H7 (cell line): ENCODE results near the gene CAB39. TPM values are rescaled to one million over a fixed set of nuclear protein-coding genes. Genes with fewer than 3 reads are reported as not detected.

Source experiments
- DNase-seq: peaks from one replicate; pipeline ENCODE4 v3.0.0; 2012
- H3K27me3 ChIP-seq: 2 replicates; pipeline ENCODE4 v1.6.0; 2011; ENCODE audit warnings: mild to moderate bottlenecking, low read length; ENCODE audit not compliant: control insufficient read depth, insufficient read depth
- H3K36me3 ChIP-seq: replicated peaks from 2 replicates; pipeline ENCODE4 v1.5.1; 2011; ENCODE audit warnings: low read length; ENCODE audit not compliant: control insufficient read depth, insufficient read depth
- H3K4me3 ChIP-seq: 2 replicates; pipeline ENCODE4 v1.5.1; 2011; ENCODE audit warnings: low read depth, mild to moderate bottlenecking, control low read depth, low read length, moderate library complexity; ENCODE audit not compliant: insufficient read depth
- total RNA-seq: library from RNA; depleted of rRNA; stranded (reverse); fragments of >200 nt; shearing (Covaris generic); gene quantifications from 2 replicates; pipeline ENCODE4 v1.2.3, GENCODE V29; 2014

Gene CAB39
- total RNA-seq, 1 experiment from 2014 or later, result 39.3 TPM

DNA sequence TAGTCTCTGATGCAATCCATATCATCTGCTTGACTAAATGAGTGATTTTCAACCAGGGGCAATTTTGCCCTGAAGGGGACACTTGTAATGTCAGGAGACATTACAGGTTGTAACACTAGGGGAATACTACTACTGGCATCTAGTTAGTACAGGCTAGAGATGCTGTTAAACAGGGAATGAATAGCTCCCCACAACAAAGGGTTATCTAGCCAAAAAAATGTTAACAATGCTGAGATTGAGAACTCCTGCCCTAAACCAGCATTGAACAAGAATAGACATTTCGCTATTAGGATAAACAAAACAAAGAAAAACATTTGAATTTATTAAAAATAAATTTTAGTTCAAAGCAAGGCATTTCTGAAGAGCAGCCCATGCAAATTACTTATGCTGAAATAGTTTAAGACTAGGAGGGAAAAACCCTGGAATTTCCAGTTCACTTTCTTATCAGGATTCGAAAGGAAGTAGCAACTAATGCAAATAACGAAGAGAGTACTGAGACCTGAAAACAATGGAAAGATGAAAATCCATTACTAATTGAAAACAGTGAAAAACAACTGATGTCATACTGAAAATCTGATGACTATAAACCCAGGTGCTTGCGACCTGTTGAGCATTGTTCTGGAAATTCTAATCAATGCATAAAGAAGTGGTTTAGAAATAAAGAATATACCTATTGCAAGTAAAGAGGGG is 53.1 kb downstream of the CAB39 start:
- Histone ChIP-seq H3K4me3 (no peak overlapping the region), H3K36me3 (no peaks in the 10 kb centered on the region; the same call in 1 of the 2 replicates), H3K27me3 (no peaks in the 10 kb centered on the region)
- no peak for DNase-seq

DNA sequence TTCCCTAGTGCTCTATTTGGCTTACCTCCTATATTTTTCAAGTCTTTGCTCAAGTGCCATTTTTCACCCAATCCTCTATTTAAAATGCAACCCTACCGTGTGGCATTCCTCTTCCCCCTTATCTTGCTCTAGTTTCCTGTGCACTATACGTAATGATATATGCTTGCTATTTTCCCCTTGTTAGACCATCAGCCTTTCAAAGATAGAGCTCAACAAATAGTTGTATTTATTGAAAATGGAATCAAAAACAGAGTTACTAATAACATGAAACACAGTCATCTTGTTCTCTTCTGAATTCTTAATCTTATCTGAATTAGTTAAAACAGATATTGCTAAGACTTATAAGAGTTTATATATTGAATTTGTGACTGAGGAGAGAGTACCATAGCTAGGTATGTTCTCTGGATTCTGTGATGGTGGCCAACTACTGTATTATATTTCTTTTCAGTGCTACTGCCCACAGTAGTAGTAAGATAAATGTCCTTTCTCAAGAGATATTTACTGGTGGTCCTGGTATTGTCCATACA is 55.3 kb downstream of the CAB39 start:
- no peaks in the 10 kb centered on the region; the same call in 1 of the 2 replicates for H3K36me3 ChIP-seq
- DNase-seq, result no peak
- no peaks in the 10 kb centered on the region for H3K27me3 ChIP-seq
- H3K4me3 ChIP-seq, result no peak overlapping the region

- no peaks in the 10 kb centered on the region for H3K27me3 ChIP-seq
- H3K36me3 ChIP-seq, result no peaks in the 10 kb centered on the region
- no peak overlapping the region for H3K4me3 ChIP-seq
- DNase-seq, result no peak
These were observed 58.2 kb downstream of the CAB39 start for GRCh38 chr2:230770804-230771203.

DNA sequence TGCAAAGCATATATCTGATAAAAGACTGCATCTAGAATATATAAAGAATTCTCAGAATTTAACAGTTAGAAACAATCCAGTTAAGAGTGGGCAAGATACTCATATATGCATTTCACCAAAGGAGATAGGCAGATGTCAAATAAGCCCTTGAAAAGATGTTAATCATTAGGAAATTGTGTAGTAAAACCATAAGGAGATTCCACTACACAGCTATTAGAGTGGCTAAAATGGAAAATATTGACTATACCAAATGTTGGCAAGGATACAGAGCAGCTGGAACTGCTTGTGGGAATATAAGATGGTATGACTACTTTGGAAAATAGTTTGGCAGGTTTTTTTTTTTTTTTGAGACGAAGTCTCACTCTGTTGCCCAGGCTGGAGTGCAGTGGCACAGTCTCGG is 59.5 kb downstream of the CAB39 start:
- no peak for DNase-seq
- Histone ChIP-seq H3K4me3 (no peak overlapping the region), H3K36me3 (no peaks in the 10 kb centered on the region), H3K27me3 (no peaks in the 10 kb centered on the region)

DNA sequence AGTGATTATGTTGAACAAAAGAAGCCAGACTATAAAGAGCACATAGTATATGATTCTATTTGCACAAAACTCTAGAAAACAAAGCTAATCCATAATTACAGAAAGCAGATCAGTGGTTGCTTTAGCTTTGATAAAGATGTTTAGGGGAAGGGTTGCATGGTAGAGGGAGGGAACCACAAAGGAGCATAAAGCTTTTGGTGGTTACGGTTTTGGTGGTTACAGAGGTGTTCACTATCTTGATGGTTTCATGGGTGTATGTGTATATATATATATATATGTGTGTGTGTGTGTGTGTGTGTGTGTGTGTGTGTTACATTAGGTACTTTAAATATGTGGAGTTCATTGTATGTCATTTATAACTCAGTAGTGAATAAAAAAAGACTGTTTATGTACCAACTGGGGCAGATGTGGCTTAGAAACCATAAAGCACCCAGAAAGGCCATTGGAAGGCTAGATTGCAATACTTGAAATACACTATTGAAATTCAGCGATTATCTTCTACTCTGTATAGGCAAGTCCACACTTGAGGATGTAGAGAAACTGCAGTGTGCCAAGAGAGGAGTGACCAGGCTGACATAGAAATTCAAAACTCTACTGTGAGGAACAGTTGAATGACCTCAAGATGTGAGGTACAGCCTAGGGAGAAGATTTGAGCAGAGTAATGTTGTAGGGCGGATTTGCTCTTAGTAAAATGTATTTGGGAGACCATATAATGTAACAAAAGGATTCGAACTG is 60.6 kb downstream of the CAB39 start:
- DNase-seq, result no peak
- Histone ChIP-seq H3K4me3 (no peak overlapping the region), H3K27me3 (no peaks in the 10 kb centered on the region), H3K36me3 (no peaks in the 10 kb centered on the region)

GRCh38 chr2:230774348-230774951 is 61.8 kb downstream of the CAB39 start:
- H3K4me3 ChIP-seq, result no peak overlapping the region
- H3K27me3 ChIP-seq, result no peaks in the 10 kb centered on the region
- no peaks in the 10 kb centered on the region for H3K36me3 ChIP-seq
- no peak for DNase-seq

DNA sequence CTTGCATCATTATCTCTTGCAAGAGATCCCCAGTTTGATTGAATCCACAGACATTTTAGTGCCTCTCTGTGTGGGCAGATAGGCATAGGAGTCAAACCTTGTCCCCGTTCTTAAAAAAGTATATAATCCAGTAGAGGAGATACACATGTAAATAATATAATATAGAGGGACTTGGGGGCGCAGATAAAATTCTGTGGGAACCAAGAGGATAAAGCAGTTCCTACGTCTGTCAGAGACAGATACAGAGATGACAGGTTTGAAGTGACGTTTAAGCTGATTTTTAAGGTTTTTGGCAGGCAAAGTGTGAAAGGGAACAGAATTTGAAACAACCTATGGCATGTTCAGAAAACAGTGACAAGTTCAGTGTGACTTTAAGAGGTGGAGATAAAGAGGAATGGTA is 63.1 kb downstream of the CAB39 start:
- no peaks in the 10 kb centered on the region for H3K36me3 ChIP-seq
- DNase-seq, result no peak
- H3K4me3 ChIP-seq, result no peak overlapping the region
- no peaks in the 10 kb centered on the region for H3K27me3 ChIP-seq

DNA sequence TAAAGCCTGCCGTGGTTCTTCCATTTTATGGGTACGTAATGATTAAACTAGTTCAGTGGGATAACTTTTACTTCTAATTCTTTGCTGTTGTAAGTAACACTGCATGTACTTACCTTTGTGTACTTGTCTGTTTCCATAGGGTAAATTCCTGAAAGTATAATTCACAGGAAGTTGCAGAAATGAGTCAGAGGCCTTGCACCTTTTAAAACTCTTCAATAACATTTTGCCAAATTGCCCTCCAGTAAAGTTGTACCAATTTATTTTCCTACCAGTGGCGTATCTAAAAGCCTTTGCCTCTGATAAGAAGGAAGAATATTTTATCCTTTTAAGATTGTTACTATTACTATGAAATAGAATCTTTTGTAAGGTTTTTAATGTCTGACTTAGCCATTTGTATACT is 65.1 kb downstream of the CAB39 start:
- DNase-seq, result no peak
- Histone ChIP-seq H3K27me3 (no peaks in the 10 kb centered on the region), H3K4me3 (no peak overlapping the region), H3K36me3 (no peaks in the 10 kb centered on the region)

DNA sequence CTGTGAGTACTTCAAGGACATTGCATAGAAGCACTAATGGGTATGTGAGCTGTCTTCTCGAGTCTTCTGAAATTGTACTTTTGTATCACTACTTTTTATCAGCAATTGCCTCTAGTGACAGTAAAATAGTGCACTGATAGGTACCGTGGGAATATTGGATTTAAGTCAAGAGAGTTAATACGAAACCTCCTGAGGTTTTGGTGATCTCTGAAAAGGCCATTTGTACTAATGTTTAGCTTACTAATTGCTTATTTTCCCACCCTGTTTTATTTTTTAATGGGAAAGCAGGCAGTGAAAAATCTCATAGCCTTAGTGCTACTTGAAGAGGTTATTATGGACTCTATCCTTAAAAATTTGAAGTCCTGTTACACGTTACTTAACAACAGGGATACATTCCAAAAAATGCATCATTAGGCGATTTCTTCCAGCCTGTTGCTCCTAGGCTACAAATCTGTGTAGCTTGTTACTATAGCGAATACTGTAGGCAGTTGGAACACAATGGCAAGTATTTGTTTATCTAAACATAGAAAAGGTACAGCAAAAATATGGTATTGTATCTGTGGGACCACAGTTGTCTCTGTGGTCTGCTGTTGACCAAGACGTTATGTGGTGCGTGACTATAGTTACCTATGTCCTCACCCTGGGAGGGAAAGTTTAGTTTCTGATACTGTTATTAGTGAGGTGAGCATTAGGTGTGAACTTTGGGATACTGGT is 65.9 kb downstream of the CAB39 start:
- Histone ChIP-seq H3K4me3 (no peak overlapping the region), H3K27me3 (no peaks in the 10 kb centered on the region), H3K36me3 (no peaks in the 10 kb centered on the region; the same call in 1 of the 2 replicates)
- no peak for DNase-seq

DNA sequence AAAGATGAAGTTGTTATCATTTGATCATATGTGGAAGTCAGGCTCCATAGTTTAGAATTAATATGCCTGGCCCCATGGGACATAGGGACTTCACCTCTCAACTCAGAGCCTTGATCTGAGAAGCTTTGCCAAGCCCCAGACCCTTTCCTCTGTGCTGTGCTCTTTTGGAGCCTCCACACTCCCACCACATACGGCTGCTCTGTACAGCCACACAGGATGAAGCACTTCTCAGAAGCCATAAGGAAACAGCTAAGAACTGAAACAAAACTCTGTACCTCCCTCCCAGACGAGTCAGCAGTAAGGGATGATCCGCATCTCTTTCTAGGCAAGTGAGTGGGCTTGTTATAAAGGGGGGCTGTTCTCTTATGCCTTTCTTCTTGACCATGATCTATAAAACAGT is 66.5 kb downstream of the CAB39 start:
- DNase-seq, result no peak
- Histone ChIP-seq H3K27me3 (no peaks in the 10 kb centered on the region), H3K4me3 (no peak overlapping the region), H3K36me3 (no peaks in the 10 kb centered on the region; the same call in 1 of the 2 replicates)

- H3K4me3 ChIP-seq, result no peak overlapping the region
- no peaks in the 10 kb centered on the region; the same call in 1 of the 2 replicates for H3K36me3 ChIP-seq
- no peaks in the 10 kb centered on the region for H3K27me3 ChIP-seq
- DNase-seq, result no peak
These were observed 67.0 kb downstream of the CAB39 start for GRCh38 chr2:230779607-230780006.

DNA sequence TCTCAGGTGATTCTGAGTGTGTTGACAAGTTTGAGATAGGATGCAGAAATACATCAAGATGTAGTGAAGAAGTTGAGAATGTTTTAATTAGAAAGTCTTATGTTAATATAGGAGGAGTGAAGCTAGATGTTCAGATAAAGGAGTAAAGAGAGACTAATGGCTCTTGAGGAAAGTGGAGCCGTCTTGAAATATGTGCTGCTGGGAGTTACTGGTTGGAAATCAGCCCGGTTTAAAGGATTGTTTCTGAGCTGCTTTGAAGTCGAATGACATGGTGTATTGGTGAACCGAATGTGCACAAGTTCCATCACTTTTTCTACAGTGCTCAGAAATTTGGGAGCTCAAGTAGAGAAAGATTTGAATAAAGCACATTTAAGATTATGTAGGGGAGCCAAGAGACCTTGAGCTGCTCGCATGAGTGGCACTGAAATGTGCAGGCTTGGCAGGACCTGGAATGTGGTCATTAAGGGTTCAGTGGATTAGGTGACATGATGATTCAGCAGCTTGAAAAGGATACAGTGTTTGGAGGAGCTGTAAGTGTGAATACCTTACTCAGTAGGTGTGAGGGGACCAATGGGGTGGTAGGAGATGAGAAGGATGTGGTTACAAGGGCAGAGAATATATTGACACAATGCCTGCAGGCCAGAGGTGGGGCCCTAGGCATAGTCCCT is 68.6 kb downstream of the CAB39 start:
- DNase-seq, result no peak
- no peaks in the 10 kb centered on the region for H3K27me3 ChIP-seq
- H3K36me3 ChIP-seq, result no peaks in the 10 kb centered on the region; the same call in 1 of the 2 replicates
- no peak overlapping the region for H3K4me3 ChIP-seq

GRCh38 chr2:230783101-230783500 is 70.5 kb downstream of the CAB39 start:
- Histone ChIP-seq H3K27me3 (no peaks in the 10 kb centered on the region), H3K4me3 (no peak overlapping the region), H3K36me3 (no peaks in the 10 kb centered on the region; the same call in 1 of the 2 replicates)
- no peak for DNase-seq

DNA sequence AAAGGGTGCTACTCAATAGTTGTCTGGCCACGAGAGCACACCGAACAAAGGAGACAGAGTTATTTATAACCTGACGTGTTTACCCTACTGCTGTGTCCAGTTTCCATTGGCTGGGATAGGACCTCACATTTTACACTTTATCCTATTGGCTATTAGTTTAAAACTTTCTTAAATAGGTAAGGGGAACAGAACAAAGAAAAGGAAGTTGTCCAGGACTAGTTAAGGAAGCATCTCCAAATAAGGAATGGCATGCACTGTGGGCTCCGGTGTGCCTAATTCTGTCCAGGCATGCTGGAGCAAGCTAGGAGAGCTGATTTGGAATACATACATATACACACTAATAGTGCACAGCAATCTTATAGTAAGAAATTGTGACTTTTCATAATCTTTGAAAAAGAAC is 72.2 kb downstream of the CAB39 start:
- no peak for DNase-seq
- Histone ChIP-seq H3K4me3 (no peak overlapping the region), H3K27me3 (no peaks in the 10 kb centered on the region), H3K36me3 (peaks cover 1% of the 10 kb centered on the region)
